ENCODE measurements around the gene ZNF782. TPM values are rescaled to one million over a fixed set of nuclear protein-coding genes. Genes with fewer than 3 reads are reported as not detected.

Gene ZNF782
- total RNA-seq, 4 donors from 2014 or later: 5.8 to 13.6 (median 6.7) TPM

GRCh38 chr9:96877269-96877668, 23.0 kb upstream of the ZNF782 start:
- no peak for ATAC-seq (ENCODE audit: low FRiP score)
- TF ChIP-seq CTCF (IDR thresholded peaks at IDR 0.05): no peak
- DNase-seq (ENCODE audit: low spot score): no peak

- no peak for DNase-seq (ENCODE audit: low spot score)
- ATAC-seq (ENCODE audit: low FRiP score): peak; percentile 64
- TF ChIP-seq CTCF (IDR thresholded peaks at IDR 0.05): no peak
These were observed 21.3 kb upstream of the ZNF782 start for GRCh38 chr9:96875461-96876142.

- no peak for TF ChIP-seq CTCF (IDR thresholded peaks at IDR 0.05)
- ATAC-seq (ENCODE audit: low FRiP score) (no peak), DNase-seq (ENCODE audit: low spot score) (no peak)
These were observed 20.7 kb upstream of the ZNF782 start for GRCh38 chr9:96874947-96875460.

GRCh38 chr9:96874201-96874785, 20.0 kb upstream of the ZNF782 start:
- DNase-seq (ENCODE audit: low spot score) (no peak), ATAC-seq (ENCODE audit: low FRiP score) (no peak)
- no peak for TF ChIP-seq CTCF (IDR thresholded peaks at IDR 0.05)

GRCh38 chr9:96871176-96871575, 16.9 kb upstream of the ZNF782 start:
- DNase-seq (ENCODE audit: low spot score) (no peak), ATAC-seq (ENCODE audit: low FRiP score) (no peak)
- no peak for TF ChIP-seq CTCF (IDR thresholded peaks at IDR 0.05)

GRCh38 chr9:96868709-96869108, 14.4 kb upstream of the ZNF782 start:
- no peak for DNase-seq (ENCODE audit: low spot score)
- no peak for ATAC-seq (ENCODE audit: low FRiP score)
- TF ChIP-seq CTCF (IDR thresholded peaks at IDR 0.05): no peak
